HL-60 (cell line): Measurements from ENCODE around the gene MYOM1.
A peak's percentile ranks its signal among the peaks of the same experiment; 100 is the strongest.
"Not testable (repeated sequence)": the region's sequence is repeated elsewhere in the genome, so short reads cannot be mapped to it uniquely, and the experiment has no call there.

Experiments
- DNase-seq, 2 experiments: peaks; one replicate each; pipeline ENCODE4 v3.0.0-alpha.2; 2010 to 2020; ENCODE audit warnings: low read depth in 1 of 2, low spot score in 1 of 2
- H3K27ac ChIP-seq: fragments of 250-450 bp; sonication (Bioruptor Pico); replicated peaks from 2 replicates; pipeline ENCODE4 v1.5.1; 2020; ENCODE audit warnings: mild to moderate bottlenecking, moderate library complexity
- H3K27me3 ChIP-seq: fragments of 250-450 bp; sonication (Bioruptor Pico); 2 replicates; pipeline ENCODE4 v1.5.1; 2021; ENCODE audit warnings: mild to moderate bottlenecking, moderate library complexity; ENCODE audit not compliant: insufficient read depth, poor library complexity, severe bottlenecking
- H3K4me3 ChIP-seq: replicated peaks from 2 replicates; pipeline ENCODE4 v1.5.1; 2011; ENCODE audit warnings: mild to moderate bottlenecking, control low read depth, low read length; ENCODE audit not compliant: insufficient read depth
- GABPA ChIP-seq: IDR thresholded peaks from 2 replicates; pipeline ENCODE4 v1.6.1; 2012; ENCODE audit warnings: low read depth
- POLR2AphosphoS5 ChIP-seq: IDR thresholded peaks from 2 replicates; pipeline ENCODE4 v1.6.1; 2012; ENCODE audit warnings: low read depth
- SPI1 ChIP-seq: IDR thresholded peaks from 2 replicates; pipeline ENCODE4 v1.6.1; 2012; ENCODE audit warnings: low read depth, mild to moderate bottlenecking, borderline replicate concordance
- TF ChIP-seq, protein P1 (sequence below): IDR thresholded peaks from 2 replicates; pipeline ENCODE4 v1.6.1; 2012; ENCODE audit warnings: low read depth; ENCODE audit not compliant: insufficient replicate concordance
- TF ChIP-seq, protein P2 (sequence below): IDR thresholded peaks from one replicate; pipeline ENCODE4 v1.5.1; 2011; ENCODE audit warnings: low read length, control low read depth, inconsistent platforms; ENCODE audit not compliant: insufficient read depth

MYOM1 gene

DNA sequence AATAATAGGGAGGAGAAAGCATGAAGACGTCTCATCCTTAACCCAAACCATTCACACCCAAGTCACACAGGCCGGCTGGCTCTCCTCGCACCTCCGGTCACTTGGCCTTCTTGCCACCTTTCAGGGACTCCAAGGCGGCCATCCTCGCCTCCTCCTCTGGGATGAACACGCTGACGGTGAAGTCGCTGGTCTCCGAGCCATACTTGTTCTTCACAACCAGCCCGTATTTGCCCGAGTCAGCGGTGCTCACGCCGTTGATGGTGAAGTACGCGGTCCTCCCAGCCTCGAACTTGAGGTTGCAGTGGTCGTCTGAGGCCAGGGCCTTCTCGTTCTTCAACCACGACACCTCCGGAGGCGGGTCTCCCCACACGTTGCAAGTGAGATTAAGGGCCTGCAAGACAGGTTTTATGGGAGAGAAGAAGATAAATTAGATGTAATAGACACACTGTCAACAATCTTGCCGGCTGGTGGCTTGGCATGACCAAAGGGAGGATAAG is 152.6 kb downstream of the MYOM1 start:
- TF ChIP-seq, protein P1, sequence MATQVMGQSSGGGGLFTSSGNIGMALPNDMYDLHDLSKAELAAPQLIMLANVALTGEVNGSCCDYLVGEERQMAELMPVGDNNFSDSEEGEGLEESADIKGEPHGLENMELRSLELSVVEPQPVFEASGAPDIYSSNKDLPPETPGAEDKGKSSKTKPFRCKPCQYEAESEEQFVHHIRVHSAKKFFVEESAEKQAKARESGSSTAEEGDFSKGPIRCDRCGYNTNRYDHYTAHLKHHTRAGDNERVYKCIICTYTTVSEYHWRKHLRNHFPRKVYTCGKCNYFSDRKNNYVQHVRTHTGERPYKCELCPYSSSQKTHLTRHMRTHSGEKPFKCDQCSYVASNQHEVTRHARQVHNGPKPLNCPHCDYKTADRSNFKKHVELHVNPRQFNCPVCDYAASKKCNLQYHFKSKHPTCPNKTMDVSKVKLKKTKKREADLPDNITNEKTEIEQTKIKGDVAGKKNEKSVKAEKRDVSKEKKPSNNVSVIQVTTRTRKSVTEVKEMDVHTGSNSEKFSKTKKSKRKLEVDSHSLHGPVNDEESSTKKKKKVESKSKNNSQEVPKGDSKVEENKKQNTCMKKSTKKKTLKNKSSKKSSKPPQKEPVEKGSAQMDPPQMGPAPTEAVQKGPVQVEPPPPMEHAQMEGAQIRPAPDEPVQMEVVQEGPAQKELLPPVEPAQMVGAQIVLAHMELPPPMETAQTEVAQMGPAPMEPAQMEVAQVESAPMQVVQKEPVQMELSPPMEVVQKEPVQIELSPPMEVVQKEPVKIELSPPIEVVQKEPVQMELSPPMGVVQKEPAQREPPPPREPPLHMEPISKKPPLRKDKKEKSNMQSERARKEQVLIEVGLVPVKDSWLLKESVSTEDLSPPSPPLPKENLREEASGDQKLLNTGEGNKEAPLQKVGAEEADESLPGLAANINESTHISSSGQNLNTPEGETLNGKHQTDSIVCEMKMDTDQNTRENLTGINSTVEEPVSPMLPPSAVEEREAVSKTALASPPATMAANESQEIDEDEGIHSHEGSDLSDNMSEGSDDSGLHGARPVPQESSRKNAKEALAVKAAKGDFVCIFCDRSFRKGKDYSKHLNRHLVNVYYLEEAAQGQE: no peak
- TF ChIP-seq POLR2AphosphoS5 (no peak), SPI1 (no peak), GABPA (no peak)
- TF ChIP-seq, protein P2, sequence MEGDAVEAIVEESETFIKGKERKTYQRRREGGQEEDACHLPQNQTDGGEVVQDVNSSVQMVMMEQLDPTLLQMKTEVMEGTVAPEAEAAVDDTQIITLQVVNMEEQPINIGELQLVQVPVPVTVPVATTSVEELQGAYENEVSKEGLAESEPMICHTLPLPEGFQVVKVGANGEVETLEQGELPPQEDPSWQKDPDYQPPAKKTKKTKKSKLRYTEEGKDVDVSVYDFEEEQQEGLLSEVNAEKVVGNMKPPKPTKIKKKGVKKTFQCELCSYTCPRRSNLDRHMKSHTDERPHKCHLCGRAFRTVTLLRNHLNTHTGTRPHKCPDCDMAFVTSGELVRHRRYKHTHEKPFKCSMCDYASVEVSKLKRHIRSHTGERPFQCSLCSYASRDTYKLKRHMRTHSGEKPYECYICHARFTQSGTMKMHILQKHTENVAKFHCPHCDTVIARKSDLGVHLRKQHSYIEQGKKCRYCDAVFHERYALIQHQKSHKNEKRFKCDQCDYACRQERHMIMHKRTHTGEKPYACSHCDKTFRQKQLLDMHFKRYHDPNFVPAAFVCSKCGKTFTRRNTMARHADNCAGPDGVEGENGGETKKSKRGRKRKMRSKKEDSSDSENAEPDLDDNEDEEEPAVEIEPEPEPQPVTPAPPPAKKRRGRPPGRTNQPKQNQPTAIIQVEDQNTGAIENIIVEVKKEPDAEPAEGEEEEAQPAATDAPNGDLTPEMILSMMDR: no peak
- H3K27me3 ChIP-seq: no peaks in the 10 kb centered on the region
- no peak overlapping the region for H3K4me3 ChIP-seq
- DNase-seq: no peak
- no peak overlapping the region for H3K27ac ChIP-seq

DNA sequence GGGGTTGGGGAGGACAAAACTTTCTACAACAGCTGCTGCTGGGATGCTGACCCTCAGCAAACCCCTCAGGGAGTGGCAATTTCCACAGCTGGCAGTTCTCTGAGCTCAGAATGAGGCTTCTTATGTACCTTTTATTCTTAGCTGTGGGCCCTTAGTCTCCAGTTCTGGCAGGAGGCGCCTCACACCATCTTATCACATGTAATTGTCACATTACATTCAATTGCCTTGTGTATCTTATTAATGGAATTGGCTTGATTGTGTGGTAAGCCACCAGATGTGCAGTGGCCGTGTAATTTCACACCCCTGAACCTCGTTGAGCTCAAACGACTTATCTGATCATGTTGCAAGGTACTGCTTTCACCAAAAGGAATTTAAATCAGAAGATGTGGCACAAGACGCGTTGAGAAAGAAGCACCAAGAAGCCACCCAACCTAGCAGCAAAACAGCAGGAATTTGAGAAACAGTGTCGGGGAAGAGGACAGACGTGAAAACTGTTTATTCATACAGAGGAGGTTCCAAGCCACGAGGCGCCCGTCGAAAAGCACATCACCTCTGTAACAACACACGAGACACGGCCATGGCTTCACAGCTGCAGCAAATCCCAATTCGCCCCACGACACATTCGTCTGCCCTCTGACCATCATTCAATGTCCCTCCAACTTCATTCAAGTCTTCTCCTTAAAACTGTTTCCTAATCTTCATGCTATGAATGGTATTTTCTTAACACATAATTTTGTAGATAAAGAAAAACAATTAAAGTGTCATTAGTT is 153.2 kb downstream of the MYOM1 start:
- Histone ChIP-seq H3K4me3 (no peak overlapping the region), H3K27me3 (no peaks in the 10 kb centered on the region), H3K27ac (no peak overlapping the region)
- peak in 1 of 2 experiments; percentile 24 for DNase-seq
- TF ChIP-seq GABPA (no peak), SPI1 (no peak), POLR2AphosphoS5 (no peak)
- TF ChIP-seq, protein P2: no peak
- TF ChIP-seq, protein P1: no peak

DNA sequence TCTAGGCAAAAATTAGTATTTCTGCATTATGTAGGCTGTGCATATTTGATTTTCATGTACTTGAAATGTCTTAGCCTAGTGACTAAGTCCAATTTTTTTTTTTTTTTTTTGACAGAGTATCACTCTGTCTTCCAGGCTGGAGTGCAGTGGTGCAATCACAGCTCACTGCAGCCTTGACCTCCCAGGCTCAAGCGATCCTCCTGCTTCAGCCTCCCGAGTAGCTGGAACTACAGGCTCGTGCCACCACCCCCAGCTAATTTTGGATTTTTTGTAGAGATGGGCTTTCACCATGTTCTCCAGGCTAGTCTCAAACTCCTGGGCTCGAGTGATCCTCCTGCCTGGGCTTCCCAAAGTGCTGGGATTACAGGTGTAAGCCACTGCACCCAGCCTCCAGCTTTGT is 156.0 kb downstream of the MYOM1 start:
- DNase-seq, H3K4me3 ChIP-seq, H3K27ac ChIP-seq, H3K27me3 ChIP-seq: not testable (repeated sequence)

DNA sequence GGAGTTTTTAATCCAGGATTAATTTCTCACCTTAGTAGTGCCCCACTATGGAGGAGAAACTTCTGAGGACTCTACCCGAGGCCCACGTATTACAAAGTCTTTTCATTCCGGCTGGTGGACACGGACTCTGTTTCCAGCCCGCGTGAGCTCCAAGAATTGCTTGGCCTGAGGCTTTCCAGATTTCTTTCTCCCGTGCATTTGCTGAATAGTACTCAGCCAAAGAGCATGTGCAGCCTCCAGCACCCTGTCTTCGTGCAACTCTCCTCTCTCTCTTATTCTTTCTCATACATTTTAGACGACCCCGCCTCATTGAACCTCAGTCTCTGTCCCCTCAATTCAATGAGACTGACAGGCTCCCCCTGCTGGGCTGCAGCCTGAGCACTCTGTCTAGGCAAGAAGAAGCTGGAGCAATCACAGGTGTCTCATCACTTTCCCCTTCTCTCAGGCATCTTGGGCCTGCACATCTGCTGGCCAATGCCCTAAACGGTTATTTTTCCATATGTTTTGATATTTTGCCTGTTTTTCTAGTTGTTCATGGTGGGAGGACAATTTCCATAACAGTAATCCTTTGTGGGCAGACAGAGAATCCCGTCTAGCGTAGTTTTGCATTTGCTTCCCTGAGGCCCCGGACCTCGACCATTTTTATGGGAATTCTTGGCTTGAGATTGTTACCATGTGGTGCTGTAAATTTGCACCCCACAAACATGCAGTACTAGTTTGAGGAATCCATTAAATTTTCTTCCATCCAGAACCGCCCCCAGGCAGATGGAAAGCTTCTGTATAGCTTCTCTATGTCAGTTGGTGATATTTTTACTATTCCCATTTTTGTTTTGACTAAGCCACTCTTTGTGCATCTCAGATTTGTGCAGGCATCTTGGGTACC is 156.7 kb downstream of the MYOM1 start:
- no peak overlapping the region for H3K4me3 ChIP-seq

More for the DNA sequence above, 156.7 kb downstream of the MYOM1 start:
- no peak overlapping the region for H3K27ac ChIP-seq
- TF ChIP-seq, protein P2: peak; percentile 83
- no peak for TF ChIP-seq GABPA
- no peaks in the 10 kb centered on the region for H3K27me3 ChIP-seq
- DNase-seq: peak in 1 of 2 experiments; percentile 76
